Thyroid gland (tissue), 4 donors: Measurements from ENCODE around the gene SHF. TPM values are rescaled to one million over a fixed set of nuclear protein-coding genes. Genes with fewer than 3 reads are reported as not detected.

ENCODE experiments used
- DNase-seq, 2 donors: peaks; one replicate each; pipeline ENCODE4 v3.0.0-alpha.2; 2019
- H3K27ac ChIP-seq, 3 donors: fragments of 200-600 bp; sonication (generic); 1 replicate in 2 of 3; 2 replicates in 1 of 3; pipeline ENCODE4 v1.5.1; 2016 to 2019; ENCODE audit warnings: mild to moderate bottlenecking in 1 of 3, moderate library complexity in 1 of 3
- H3K27me3 ChIP-seq: fragments of 200-600 bp; sonication (generic); one replicate; pipeline ENCODE4 v1.5.1; 2019
- H3K36me3 ChIP-seq, 2 donors: fragments of 200-600 bp; sonication (generic); one replicate each; pipeline ENCODE4 v1.5.1; 2016 to 2019
- H3K4me1 ChIP-seq, 2 donors: fragments of 200-600 bp; sonication (generic); one replicate each; pipeline ENCODE4 v1.5.1; 2017 to 2019
- H3K4me3 ChIP-seq, 3 donors: fragments of 200-600 bp; sonication (generic); replicated peaks in 1 of 3; 1 replicate in 2 of 3; 2 replicates in 1 of 3; pipeline ENCODE4 v1.5.1; 2016; ENCODE audit warnings: mild to moderate bottlenecking in 1 of 3
- H3K9me3 ChIP-seq: fragments of 200-600 bp; sonication (generic); one replicate; pipeline ENCODE4 v1.5.1; 2017
- POLR2A ChIP-seq, 2 donors: fragments of 450-650 bp; IDR thresholded peaks; one replicate each; pipeline ENCODE4 v1.6.1; 2017; ENCODE audit warnings: antibody characterized with exemption in 2 of 2, mild to moderate bottlenecking in 2 of 2, moderate library complexity in 1 of 2
- WGBS, 2 donors: methylation state at CpG; one replicate each; pipeline ENCODE4 v1.1.5; 2017; 5-methylcytosine and 5-hydroxymethylcytosine counted together
- intact Hi-C: fragments of 100-400 bp; cut with DNase I; formaldehyde crosslinking; loops from one replicate; pipeline ENCODE4 v1.15.1; 2023
- total RNA-seq, 4 donors: library from RNA; depleted of rRNA; stranded (reverse); fragments of >200 nt; gene quantifications; one replicate each; pipeline ENCODE4 v1.2.3, GENCODE V29; 2016
- TF ChIP-seq, protein P1 (sequence below), 6 experiments: fragments of 200-600 bp in 3 of 6; fragments of 450-650 bp in 3 of 6; sonication (generic) in 3 of 6; IDR thresholded peaks; one replicate each; pipeline ENCODE4 v1.5.1; 2016 to 2019; ENCODE audit warnings: antibody characterized with exemption in 6 of 6, mild to moderate bottlenecking in 2 of 6, inconsistent platforms in 1 of 6, moderate library complexity in 1 of 6

The SHF gene
- total RNA-seq, 4 donors from 2014 or later, result 8.0 to 15.9 (median 8.7) TPM

- Histone ChIP-seq H3K4me1 (no peaks in the 10 kb centered on the region), H3K27me3 (no peaks in the 10 kb centered on the region), H3K4me3 (no peak overlapping the region), H3K27ac (no peak overlapping the region), H3K9me3 (no peaks in the 10 kb centered on the region), H3K36me3 (peaks cover 61 to 62% of the 10 kb centered on the region in 2 donors)
- TF ChIP-seq, protein P1, sequence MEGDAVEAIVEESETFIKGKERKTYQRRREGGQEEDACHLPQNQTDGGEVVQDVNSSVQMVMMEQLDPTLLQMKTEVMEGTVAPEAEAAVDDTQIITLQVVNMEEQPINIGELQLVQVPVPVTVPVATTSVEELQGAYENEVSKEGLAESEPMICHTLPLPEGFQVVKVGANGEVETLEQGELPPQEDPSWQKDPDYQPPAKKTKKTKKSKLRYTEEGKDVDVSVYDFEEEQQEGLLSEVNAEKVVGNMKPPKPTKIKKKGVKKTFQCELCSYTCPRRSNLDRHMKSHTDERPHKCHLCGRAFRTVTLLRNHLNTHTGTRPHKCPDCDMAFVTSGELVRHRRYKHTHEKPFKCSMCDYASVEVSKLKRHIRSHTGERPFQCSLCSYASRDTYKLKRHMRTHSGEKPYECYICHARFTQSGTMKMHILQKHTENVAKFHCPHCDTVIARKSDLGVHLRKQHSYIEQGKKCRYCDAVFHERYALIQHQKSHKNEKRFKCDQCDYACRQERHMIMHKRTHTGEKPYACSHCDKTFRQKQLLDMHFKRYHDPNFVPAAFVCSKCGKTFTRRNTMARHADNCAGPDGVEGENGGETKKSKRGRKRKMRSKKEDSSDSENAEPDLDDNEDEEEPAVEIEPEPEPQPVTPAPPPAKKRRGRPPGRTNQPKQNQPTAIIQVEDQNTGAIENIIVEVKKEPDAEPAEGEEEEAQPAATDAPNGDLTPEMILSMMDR (IDR thresholded peaks at IDR 0.05), result no peak
- no peak for TF ChIP-seq POLR2A (IDR thresholded peaks at IDR 0.05)
- 84 to 85% methylated on average over 4 to 5 of the region's 5 CpGs for WGBS, 2 donors
- DNase-seq, result no peak
- intact Hi-C loops, result no loop called here
Measured at GRCh38 chr15:45141386-45141785, 46.4 kb downstream of the SHF start.

GRCh38 chr15:45140557-45141250, 47.1 kb downstream of the SHF start:
- H3K9me3 ChIP-seq, result no peaks in the 10 kb centered on the region
- H3K4me3 ChIP-seq, result no peak overlapping the region
- DNase-seq, result no peak
- intact Hi-C loops, result no loop called here
- H3K27ac ChIP-seq, result no peak overlapping the region
- no peaks in the 10 kb centered on the region for H3K27me3 ChIP-seq
- H3K4me1 ChIP-seq, result no peaks in the 10 kb centered on the region
- WGBS, 2 donors, result 96 to 97% methylated on average over 9 to 10 of the region's 10 CpGs
- no peak for TF ChIP-seq POLR2A (IDR thresholded peaks at IDR 0.05)
- TF ChIP-seq, protein P1 (IDR thresholded peaks at IDR 0.05), result no peak
- H3K36me3 ChIP-seq, result peaks cover 58 to 61% of the 10 kb centered on the region in 2 donors

DNA sequence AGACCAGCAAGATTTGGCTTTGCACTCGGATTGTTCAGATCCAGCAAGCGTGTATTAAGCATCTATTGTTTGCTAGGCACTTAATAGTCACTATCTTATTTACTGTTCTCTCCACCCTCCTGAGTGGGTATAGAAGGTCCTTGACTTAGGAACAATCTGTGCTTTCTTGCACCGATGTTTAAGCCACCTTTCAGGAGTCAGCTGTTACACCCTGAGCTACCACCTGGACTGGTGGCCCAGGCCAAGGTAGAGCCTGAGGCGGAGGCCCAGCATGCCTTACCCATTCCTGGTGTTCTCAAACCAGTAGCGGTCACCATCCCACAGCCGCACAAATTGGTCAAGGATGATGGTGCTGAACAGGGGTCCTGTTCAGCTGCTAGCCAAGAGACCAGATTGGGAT, 48.0 kb downstream of the SHF start:
- no peak for TF ChIP-seq POLR2A (IDR thresholded peaks at IDR 0.05)
- TF ChIP-seq, protein P1 (IDR thresholded peaks at IDR 0.05), result no peak
- intact Hi-C loops, result no loop called here
- H3K9me3 ChIP-seq, result no peaks in the 10 kb centered on the region
- 88 to 93% methylated on average over 6 of the region's 6 CpGs for WGBS, 2 donors
- peaks cover 51 to 55% of the 10 kb centered on the region in 2 donors for H3K36me3 ChIP-seq
- H3K27me3 ChIP-seq, result no peaks in the 10 kb centered on the region
- no peak for DNase-seq
- no peak overlapping the region for H3K4me3 ChIP-seq
- peaks cover 4% of the 10 kb centered on the region in 2 donors for H3K4me1 ChIP-seq
- no peak overlapping the region for H3K27ac ChIP-seq

DNA sequence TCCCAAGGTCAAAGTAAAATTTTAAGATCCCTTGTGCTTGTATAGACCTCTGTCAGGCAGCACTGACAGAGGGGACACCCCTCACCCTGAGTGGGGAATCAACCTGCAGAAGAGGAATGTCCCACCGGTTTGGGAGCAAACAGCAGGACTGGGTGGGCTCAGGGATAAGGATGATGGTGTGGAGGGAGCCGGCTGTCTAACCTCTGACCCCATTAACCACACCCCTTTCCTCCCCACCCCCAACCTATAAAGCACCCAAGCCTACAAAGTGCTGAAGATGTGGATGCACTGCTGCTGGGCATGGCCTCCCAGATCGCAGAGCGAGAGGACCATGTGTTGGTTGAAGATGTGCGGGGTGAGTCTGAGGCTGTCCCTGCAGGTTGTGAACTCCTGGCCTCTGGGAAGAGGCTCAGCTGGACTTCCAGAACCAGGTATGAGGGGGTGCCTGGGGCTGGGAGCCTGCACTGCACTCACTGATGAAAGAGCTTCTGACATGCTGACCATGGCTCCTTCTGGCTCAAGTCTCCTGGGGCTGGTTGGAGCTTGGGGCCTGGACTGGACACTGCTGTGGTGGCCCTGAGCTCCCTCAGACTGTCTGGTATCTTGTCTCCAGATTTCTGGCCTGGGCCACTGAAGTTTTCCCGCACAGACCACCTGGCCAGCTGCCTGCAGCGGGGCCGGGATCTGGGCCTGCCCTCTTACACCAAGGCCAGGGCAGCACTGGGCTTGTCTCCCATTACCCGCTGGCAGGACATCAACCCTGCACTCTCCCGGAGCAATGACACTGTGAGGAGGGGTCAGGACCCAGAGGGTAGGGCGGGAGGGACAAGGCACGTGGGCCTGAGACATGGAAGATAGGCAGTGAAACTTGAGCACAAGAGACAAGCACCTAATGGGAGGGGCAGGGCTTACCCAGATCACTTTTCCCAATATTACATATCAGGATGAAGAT, 48.7 kb downstream of the SHF start:
- peaks cover 45 to 48% of the 10 kb centered on the region in 2 donors for H3K36me3 ChIP-seq
- H3K27ac ChIP-seq, result no peak overlapping the region
- H3K9me3 ChIP-seq, result no peaks in the 10 kb centered on the region
- TF ChIP-seq POLR2A (IDR thresholded peaks at IDR 0.05), result no peak
- TF ChIP-seq, protein P1 (IDR thresholded peaks at IDR 0.05), result no peak
- DNase-seq, result no peak
- WGBS, 2 donors, result 80 to 82% methylated on average over 12 of the region's 12 CpGs
- peaks cover 10% of the 10 kb centered on the region in 2 donors for H3K4me1 ChIP-seq
- H3K27me3 ChIP-seq, result no peaks in the 10 kb centered on the region
- intact Hi-C loops, result no loop called here
- no peak overlapping the region for H3K4me3 ChIP-seq
